Muscle of leg (tissue), 11 donors: ENCODE data around the gene PPP1R36. TPM values are rescaled to one million over a fixed set of nuclear protein-coding genes. Genes with fewer than 3 reads are reported as not detected.
"Not testable (repeated sequence)": the region's sequence is repeated elsewhere in the genome, so short reads cannot be mapped to it uniquely, and the experiment has no call there.

Source experiments
- DNase-seq: peaks from one replicate; pipeline ENCODE4 v3.0.0; 2013
- H3K27ac ChIP-seq: one replicate; pipeline ENCODE4 v1.5.1; 2013; ENCODE audit warnings: mild to moderate bottlenecking, low read length, control low read depth
- H3K27me3 ChIP-seq: one replicate; pipeline ENCODE4 v1.6.1; 2013; ENCODE audit warnings: low read length; ENCODE audit not compliant: control insufficient read depth, insufficient read depth
- H3K36me3 ChIP-seq: one replicate; pipeline ENCODE4 v1.6.1; 2013; ENCODE audit warnings: low read length; ENCODE audit not compliant: control insufficient read depth, insufficient read depth
- H3K4me1 ChIP-seq: one replicate; pipeline ENCODE4 v1.6.1; 2013; ENCODE audit warnings: low read length; ENCODE audit not compliant: control insufficient read depth, insufficient read depth
- H3K4me3 ChIP-seq: one replicate; pipeline ENCODE4 v1.5.1; 2013; ENCODE audit warnings: low read length, control low read depth
- H3K9me3 ChIP-seq: replicated peaks from 2 replicates; pipeline ENCODE4 v1.6.1; 2013; ENCODE audit warnings: low read depth, low read length; ENCODE audit not compliant: control insufficient read depth
- WGBS: methylation state at CpG from one replicate; pipeline ENCODE4 v1.1.5; 2013; ENCODE audit warnings: missing lambda C conversion rate; ENCODE audit not compliant: insufficient coverage; 5-methylcytosine and 5-hydroxymethylcytosine counted together
- polyA plus RNA-seq, 8 donors: library from polyadenylated mRNA; unstranded; fragments of 120-200 nt; gene quantifications; one replicate each; pipeline versions ENCODE4 v1.2.1 to v1.2.3, GENCODE V29; 2013; ENCODE audit warnings: inconsistent platforms in 1 of 8, low replicate concordance in 1 of 8; ENCODE audit not compliant: insufficient read length in 8 of 8, insufficient read depth in 1 of 8
- total RNA-seq: library from RNA; stranded (reverse); fragments of 120-200 nt; gene quantifications from one replicate; pipeline ENCODE4 v1.2.4, GENCODE V29; 2013

Gene PPP1R36
- total and polyA plus RNA-seq, 9 donors, result 0.29 to 0.83 (median 0.45) TPM

DNA sequence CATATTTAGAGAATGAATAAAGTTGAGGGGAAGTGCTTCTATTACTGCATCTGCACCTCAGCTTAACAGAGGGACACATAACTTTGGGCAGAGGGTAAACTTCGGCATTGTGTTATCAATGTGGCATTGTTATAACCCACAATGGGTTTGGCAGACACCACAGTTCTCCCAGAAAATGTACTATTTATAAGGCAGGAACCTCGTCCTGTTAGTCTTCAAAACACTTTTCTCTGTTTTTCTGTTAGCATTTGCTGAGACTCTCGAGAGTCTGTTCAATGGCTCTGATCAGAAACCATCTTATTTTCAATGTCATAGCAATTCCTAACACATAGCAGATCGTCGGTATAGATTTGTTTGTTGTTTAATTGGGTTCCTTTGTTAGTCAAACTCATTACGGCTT lies 13.9 kb downstream of the PPP1R36 start:
- no peaks in the 10 kb centered on the region for H3K36me3 ChIP-seq
- no peaks in the 10 kb centered on the region for H3K9me3 ChIP-seq
- DNase-seq, result no peak
- H3K4me3 ChIP-seq, result no peak overlapping the region
- no peaks in the 10 kb centered on the region for H3K27me3 ChIP-seq
- H3K4me1 ChIP-seq, result peaks cover 5% of the 10 kb centered on the region
- no peak overlapping the region for H3K27ac ChIP-seq
- 90% methylated on average over 1 of the region's 6 CpGs for WGBS

DNA sequence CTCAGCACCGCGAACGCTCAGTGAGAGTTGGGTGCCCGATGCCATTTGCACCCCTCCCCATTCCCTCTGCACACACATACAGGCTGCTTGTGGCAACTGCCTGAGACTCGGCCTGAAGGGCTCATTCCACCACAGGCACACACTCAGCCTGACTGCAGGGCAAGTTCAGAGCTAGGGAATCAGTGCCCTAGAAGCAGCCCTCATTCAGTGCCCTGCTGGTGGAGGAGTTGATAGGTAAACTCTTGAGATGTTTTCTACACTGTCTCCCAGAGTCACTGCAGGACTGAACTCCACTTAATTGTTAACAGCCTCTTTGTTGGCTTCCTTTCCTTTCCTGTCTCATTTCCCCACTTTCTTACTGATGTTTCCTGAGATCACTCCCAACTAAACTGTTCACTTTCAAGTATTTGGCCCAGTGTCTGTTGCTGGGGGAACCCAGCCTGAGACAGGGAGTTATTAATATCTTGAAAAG lies 16.9 kb downstream of the PPP1R36 start:
- Histone ChIP-seq H3K9me3 (no peaks in the 10 kb centered on the region), H3K4me1 (peaks cover 5% of the 10 kb centered on the region), H3K36me3 (no peaks in the 10 kb centered on the region), H3K4me3 (no peak overlapping the region), H3K27me3 (no peaks in the 10 kb centered on the region), H3K27ac (peak overlapping the region; percentile 62)
- no CpG with 5 or more reads among the region's 5 CpGs for WGBS
- peak; percentile 89 for DNase-seq

GRCh38 chr14:64569138-64569631 lies 19.4 kb downstream of the PPP1R36 start:
- Histone ChIP-seq H3K36me3 (no peaks in the 10 kb centered on the region), H3K4me1 (peaks cover 15% of the 10 kb centered on the region), H3K9me3 (no peaks in the 10 kb centered on the region), H3K27ac (no peak overlapping the region), H3K4me3 (no peak overlapping the region), H3K27me3 (no peaks in the 10 kb centered on the region)
- peak; percentile 65 for DNase-seq
- WGBS, result 100% methylated on average over 1 of the region's 3 CpGs

DNA sequence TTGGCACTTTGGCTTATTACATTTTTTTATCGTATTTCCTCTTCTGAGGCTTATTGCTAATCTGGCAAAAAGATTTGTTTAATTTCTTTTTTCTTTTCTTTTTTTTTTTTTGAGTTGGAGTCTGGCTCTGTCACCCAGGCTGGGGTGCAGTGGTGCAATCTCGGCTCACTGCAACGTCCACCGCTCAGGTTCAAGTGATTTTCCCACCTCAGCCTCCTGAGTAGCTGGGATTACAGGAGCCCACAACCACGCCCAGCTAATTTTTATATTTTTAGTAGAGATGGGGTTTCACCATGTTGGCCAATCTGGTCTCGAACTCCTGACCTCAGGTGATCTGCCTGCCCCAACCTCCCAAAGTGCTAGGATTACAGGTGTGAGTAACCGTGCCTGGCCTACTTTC lies 19.9 kb downstream of the PPP1R36 start:
- H3K27ac ChIP-seq, H3K27me3 ChIP-seq, DNase-seq, H3K9me3 ChIP-seq, H3K4me3 ChIP-seq, H3K36me3 ChIP-seq: not testable (repeated sequence)
- no CpG with 5 or more reads among the region's 7 CpGs for WGBS
- peaks cover 15% of the 10 kb centered on the region for H3K4me1 ChIP-seq

DNA sequence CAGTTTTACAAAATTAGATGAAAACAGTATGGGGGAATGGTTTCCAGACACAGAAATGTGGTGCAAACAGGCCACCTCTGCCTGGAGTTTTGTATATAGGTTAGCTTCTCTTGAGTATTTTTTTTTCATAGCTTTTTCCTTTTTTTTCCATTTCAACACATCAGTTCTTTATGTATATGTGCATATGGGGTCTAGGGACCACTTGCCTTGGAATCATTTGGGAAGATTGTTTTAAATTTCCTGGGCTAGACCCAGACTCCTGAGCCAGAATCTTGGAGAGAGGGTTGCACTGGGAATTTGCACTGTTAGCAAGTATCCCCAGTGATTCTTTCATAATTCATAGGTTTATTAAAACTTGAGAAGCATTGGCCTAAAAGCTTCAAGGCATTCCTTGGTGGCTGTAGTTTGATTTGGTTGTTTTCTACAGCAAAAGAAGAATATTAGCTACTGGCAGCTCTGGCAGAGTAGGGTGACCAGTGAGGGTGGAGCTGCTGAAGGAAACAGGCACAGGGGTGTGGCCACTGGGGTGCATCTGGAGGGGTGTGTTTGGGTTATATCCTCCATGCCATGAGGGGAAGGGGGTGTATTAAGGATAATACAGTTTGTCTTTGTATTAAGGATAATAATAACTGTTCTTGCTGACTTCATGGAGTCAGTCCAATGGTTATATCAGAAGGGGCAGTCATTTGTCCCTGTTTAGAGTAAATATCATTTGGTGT lies 22.8 kb downstream of the PPP1R36 start:
- Histone ChIP-seq H3K27ac (peak overlapping the region; percentile 71), H3K9me3 (no peaks in the 10 kb centered on the region), H3K4me1 (peaks cover 10% of the 10 kb centered on the region)

DNA sequence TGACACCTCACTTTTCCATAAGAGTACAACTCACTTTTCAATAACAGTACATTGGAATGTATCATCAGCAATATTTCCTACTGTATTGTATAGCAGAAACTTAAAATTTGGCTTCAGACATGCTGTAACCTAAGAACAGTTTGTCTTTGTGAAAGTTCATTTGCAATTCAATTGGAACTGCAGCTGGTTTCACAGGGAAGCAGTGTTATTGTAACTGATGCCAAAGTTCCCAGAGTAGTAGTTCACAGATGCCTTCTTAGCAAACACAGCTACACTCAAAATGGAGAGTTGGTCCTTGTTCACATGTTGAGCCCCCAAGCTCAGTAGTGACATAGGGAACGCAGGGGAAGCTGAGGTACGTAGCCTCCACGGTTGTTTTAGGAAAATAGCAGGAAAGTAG lies 23.3 kb downstream of the PPP1R36 start:
- H3K4me1 ChIP-seq, result peaks cover 10% of the 10 kb centered on the region
- no CpG with 5 or more reads among the region's 3 CpGs for WGBS
- H3K36me3 ChIP-seq, result no peaks in the 10 kb centered on the region
- peak; percentile 95 for DNase-seq
- H3K27me3 ChIP-seq, result no peaks in the 10 kb centered on the region
- H3K4me3 ChIP-seq, result no peak overlapping the region
- peak overlapping the region; percentile 71 for H3K27ac ChIP-seq
- no peaks in the 10 kb centered on the region for H3K9me3 ChIP-seq

More for the DNA sequence above, 22.8 kb downstream of the PPP1R36 start:
- H3K36me3 ChIP-seq, result no peaks in the 10 kb centered on the region
- H3K27me3 ChIP-seq, result no peaks in the 10 kb centered on the region
- no peak overlapping the region for H3K4me3 ChIP-seq
- peak; percentile 83 for DNase-seq

GRCh38 chr14:64574371-64575107 lies 24.8 kb downstream of the PPP1R36 start:
- Histone ChIP-seq H3K9me3 (no peaks in the 10 kb centered on the region), H3K4me1 (peaks cover 10% of the 10 kb centered on the region), H3K36me3 (no peaks in the 10 kb centered on the region), H3K27ac (peak overlapping the region; percentile 49), H3K4me3 (no peak overlapping the region), H3K27me3 (no peaks in the 10 kb centered on the region)
- 22% methylated on average over 2 of the region's 6 CpGs for WGBS
- peak; percentile 82 for DNase-seq

- no peaks in the 10 kb centered on the region for H3K36me3 ChIP-seq
- no peak for DNase-seq
- 97% methylated on average over 3 of the region's 5 CpGs for WGBS
- H3K9me3 ChIP-seq, result no peaks in the 10 kb centered on the region
- H3K4me3 ChIP-seq, result no peak overlapping the region
- H3K27ac ChIP-seq, result no peak overlapping the region
- H3K4me1 ChIP-seq, result peaks cover 10% of the 10 kb centered on the region
- no peaks in the 10 kb centered on the region for H3K27me3 ChIP-seq
These were observed 27.4 kb downstream of the PPP1R36 start for GRCh38 chr14:64577211-64577610.

- Histone ChIP-seq H3K27ac (peak overlapping the region; percentile 38), H3K4me3 (no peak overlapping the region), H3K4me1 (peaks cover 2% of the 10 kb centered on the region), H3K27me3 (no peaks in the 10 kb centered on the region), H3K36me3 (no peaks in the 10 kb centered on the region), H3K9me3 (no peaks in the 10 kb centered on the region)
- WGBS, result 40% methylated on average over 1 of the region's 7 CpGs
- peak; percentile 79 for DNase-seq
These were observed 30.7 kb downstream of the PPP1R36 start for GRCh38 chr14:64580467-64580866.

- H3K27me3 ChIP-seq, result no peaks in the 10 kb centered on the region
These were observed 31.6 kb downstream of the PPP1R36 start for GRCh38 chr14:64581363-64581762.

More at GRCh38 chr14:64581363-64581762, 31.6 kb downstream of the PPP1R36 start:
- Histone ChIP-seq H3K4me1 (peaks cover 2% of the 10 kb centered on the region), H3K36me3 (no peaks in the 10 kb centered on the region), H3K9me3 (no peaks in the 10 kb centered on the region), H3K27ac (no peak overlapping the region), H3K4me3 (no peak overlapping the region)
- no peak for DNase-seq
- WGBS, result no CpG with 5 or more reads among the region's 2 CpGs
